Endometrial microvascular endothelial cells (primary cell): Measurements from ENCODE around the gene SACS. TPM values are rescaled to one million over a fixed set of nuclear protein-coding genes. Genes with fewer than 3 reads are reported as not detected.
"Not testable (repeated sequence)": the region's sequence is repeated elsewhere in the genome, so short reads cannot be mapped to it uniquely, and the experiment has no call there.

ENCODE experiments used
- in situ Hi-C: cut with HindIII; loops from 2 replicates; pipeline ENCODE4 v1.10.0; 2017; ENCODE audit warnings: low sequenced_read_pairs, low pct_unique_long_range_greater_than_20kb; ENCODE audit errors: inconsistent ontology term
- total RNA-seq: library from RNA; depleted of rRNA; stranded (reverse); fragments of >200 nt; gene quantifications from one replicate; pipeline ENCODE4 v1.2.3, GENCODE V29; 2015; ENCODE audit errors: inconsistent ontology term

Gene SACS
- total RNA-seq, 1 donor from 2014 or later = 60.4 TPM

DNA sequence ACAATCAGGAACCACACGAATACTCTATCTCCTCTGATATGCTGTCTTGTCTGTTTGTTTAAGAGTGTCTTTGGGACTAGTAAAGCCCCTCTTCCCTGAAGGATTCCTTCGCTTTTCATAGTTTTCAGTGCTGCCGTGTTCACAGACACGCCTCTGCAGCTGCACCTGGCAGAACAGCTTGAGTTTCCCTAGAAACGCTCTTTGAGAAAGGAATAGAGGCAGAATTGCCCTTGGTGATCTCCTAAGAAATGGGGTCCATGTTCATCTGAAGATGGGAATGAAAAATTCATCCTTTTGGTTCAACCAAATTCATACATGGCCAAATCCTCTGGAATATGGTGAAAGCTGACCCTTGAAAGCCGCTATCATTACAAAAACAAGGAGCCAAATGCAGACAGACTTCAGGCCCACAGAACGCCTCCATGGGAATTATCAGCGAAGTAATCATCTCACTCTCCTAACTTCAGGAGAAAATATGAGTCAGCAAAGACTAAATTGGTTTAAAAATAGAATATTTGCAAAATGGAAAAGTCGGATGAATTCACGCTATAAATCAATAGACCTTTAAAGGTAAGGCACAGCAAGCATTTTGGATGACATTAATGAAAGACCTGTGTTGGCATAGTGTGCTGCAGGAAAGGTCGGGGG is 5.5 kb downstream of the SACS start:
- in situ Hi-C loops = no loop called here

- in situ Hi-C loops = no loop called here
Observed at GRCh38 chr13:23427342-23427843, 6.1 kb downstream of the SACS start.

- in situ Hi-C loops = no loop called here
Observed at GRCh38 chr13:23421596-23421995, 11.9 kb downstream of the SACS start.

DNA sequence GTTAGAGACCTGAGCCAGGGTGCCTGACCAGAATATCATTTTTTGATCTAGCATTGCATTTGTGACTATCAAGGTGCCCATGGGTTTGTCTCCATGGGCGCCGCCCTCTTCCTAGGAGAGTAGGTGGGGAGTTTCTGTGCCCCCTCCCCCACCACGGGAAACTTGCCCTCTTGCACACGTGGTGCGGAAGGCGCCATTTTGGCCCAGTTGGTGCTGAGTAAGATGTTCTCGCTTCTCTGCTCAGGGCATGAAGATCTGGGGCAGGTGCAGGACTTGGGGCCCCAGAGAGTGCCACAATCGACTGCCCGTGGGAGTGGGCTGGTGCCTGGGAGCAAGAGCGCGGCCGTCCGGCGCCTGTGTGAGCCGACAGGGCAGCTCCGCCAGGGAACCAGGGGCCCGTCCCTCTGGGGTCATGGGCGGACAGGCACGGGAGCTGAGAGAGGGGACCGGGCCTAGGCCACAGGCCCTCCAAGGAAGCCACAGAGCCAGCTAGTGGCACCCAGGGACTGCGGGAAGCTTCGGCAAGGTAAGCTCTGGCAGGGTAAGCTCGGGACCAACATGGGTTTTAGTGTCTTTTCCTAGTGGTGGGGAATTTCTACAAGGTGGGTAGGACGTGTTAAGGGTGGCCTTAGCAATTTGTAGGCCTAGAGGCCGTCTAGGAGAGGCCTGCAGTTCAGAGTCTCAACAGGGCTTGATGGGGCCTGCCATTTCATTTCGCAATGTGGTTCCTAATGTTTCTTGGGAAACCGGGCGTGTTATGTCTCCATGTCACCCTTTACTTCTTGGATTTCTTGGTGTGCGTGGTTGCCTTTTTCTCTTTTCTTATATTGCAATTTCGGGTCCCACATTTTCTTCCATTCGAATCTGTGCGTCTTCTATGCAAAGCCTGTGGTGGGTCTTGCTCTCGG is 14.5 kb downstream of the SACS start:
- in situ Hi-C loops = no loop called here

- in situ Hi-C loops = no loop called here
Observed at GRCh38 chr13:23414682-23415081, 18.8 kb downstream of the SACS start.

DNA sequence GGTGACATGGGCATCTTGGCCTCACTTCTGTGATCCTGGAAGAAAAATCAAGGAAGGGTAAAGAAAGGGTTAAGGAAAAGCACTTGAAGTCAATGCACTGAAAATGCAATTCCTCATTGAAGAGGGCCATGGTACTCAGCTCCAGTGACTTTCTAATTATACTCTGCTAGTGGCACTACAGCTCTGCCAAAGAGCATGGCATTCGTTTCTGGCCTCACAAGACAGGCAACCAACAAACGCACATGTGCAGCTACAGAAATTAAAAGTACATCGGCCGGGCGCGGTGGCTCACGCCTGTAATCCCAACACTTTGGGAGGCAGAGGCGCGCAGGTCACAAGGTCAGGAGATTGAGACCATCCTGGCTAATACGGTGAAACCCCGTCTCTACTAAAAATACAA is 21.8 kb downstream of the SACS start:
- in situ Hi-C loops = no loop called here

GRCh38 chr13:23411220-23411619 is 22.3 kb downstream of the SACS start:
- in situ Hi-C loops = no loop called here

DNA sequence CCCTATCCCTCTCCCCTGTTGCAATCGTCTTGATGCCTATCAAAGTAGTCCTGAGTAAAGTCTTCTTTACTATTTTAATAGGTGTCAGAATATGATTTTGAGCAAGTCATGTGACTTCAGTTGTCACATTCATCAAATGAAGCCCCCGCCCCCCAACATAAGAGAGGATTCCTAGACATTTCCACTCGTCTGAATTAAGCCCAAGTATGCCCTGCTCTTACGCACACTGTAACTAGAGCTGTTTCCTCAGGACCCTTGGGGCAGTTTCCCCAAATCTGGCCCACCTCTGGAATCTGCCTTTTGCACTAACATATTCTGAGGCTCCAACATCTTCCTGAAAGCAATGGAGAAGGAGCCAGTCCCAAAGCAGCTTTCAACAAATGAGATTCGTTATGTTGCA is 25.5 kb downstream of the SACS start:
- in situ Hi-C loops = no loop called here

GRCh38 chr13:23401156-23401555 is 32.3 kb downstream of the SACS start:
- in situ Hi-C loops = not testable (repeated sequence)

GRCh38 chr13:23399347-23399746 is 34.2 kb downstream of the SACS start:
- in situ Hi-C loops = no loop called here

GRCh38 chr13:23394821-23395220 is 38.7 kb downstream of the SACS start:
- in situ Hi-C loops = no loop called here

GRCh38 chr13:23392925-23393645 is 40.4 kb downstream of the SACS start:
- in situ Hi-C loops = no loop called here

DNA sequence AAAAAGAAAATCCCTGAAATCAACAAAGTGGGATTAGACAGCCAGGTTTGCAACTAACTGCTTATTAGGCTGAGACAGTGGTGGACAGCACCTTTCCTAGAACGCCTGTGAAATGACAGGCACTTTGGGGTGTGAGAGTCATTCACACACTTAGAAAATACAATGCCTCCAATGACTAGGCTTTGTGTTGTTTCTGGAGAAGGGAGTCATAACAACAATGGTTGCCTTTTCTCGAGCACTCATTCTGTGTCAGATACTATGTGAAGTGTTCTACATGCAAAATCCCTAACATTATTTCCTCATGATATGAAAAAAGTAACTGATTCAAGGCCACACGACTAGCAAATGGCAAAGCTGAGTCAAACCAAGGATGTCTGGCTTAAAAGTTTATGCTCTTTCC is 41.2 kb downstream of the SACS start:
- in situ Hi-C loops = no loop called here

GRCh38 chr13:23391752-23392151 is 41.8 kb downstream of the SACS start:
- in situ Hi-C loops = no loop called here

GRCh38 chr13:23386533-23386932 is 47.0 kb downstream of the SACS start:
- in situ Hi-C loops = no loop called here

DNA sequence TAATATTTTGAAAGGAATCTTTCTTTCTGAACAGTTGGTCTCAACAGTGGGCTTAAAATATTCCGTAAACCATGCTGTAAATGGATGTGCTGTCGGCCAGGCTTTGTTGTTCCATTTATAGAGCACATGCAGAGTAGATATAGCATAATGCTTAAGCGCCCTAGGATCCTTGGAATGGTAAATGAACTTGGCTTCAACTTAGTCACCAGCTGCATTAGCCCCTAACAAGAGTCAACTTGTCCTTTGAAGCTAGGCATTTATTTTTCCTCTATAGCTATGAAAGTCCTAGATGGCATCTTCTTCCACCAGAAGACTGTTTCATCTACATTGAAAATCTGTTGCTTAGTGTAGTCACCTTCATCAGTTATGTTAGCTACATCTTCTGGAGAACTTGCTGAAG is 47.6 kb downstream of the SACS start:
- in situ Hi-C loops = no loop called here

DNA sequence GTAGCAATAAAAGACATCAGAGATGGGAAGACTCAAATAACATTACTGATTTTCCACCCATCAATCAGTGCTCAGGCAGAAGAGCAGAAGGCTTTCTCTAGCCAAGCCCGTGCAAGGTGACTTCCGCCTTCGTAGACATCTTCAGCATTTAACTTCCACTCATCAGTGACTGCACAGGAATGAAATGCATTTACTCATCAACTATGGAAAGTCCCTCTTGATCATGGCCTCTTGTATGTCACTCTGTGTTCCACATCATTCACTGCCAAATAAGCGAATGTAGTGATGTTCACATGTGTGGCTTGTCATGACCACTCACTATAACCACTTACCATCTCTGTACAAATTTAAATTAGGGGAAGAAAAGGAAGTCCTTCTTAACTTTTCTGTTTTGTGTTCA is 49.4 kb downstream of the SACS start:
- in situ Hi-C loops = no loop called here

GRCh38 chr13:23383151-23383550 is 50.4 kb downstream of the SACS start:
- in situ Hi-C loops = no loop called here

- in situ Hi-C loops = no loop called here
Observed at GRCh38 chr13:23381866-23382265, 51.6 kb downstream of the SACS start.

DNA sequence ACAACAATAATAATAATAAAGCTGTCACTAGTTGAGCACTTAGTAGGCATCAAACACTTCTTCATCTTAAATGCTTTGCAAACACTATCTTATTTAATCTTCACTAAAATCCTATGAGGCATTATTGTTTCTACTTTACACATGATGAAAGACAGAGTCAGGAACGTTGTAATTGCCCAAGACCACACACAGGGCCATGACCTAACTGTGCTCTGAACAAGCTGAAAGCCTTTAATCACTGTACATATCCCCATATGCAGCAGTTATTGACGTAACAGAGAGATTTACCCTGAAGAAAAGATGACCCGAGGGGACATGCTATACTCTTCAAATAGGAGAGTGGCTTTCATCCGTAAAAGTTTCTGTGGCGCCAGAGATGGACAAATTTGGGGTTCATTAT is 53.0 kb downstream of the SACS start:
- in situ Hi-C loops = no loop called here
